ENCODE measurements around the gene SH2B3. TPM values are rescaled to one million over a fixed set of nuclear protein-coding genes. Genes with fewer than 3 reads are reported as not detected.

SH2B3 gene
- total RNA-seq, 2 donors from 2014 or later, result 38.7 to 39.3 TPM

GRCh38 chr12:111408116-111408440 is 2.4 kb downstream of the SH2B3 start:
- H3K27me3 Mint-ChIP-seq, result no peaks in the 10 kb centered on the region
- no peak for ATAC-seq
- H3K9me3 ChIP-seq (ENCODE audit: control insufficient read depth, low read length, poor library complexity, severe bottlenecking), result no peaks in the 10 kb centered on the region

GRCh38 chr12:111408686-111409402 is 3.1 kb downstream of the SH2B3 start:
- no peak for ATAC-seq
- DNase-seq, result no peak
- no peaks in the 10 kb centered on the region for H3K27me3 Mint-ChIP-seq
- peak overlapping the region; percentile 94 for H3K4me3 Mint-ChIP-seq
- H3K9me3 ChIP-seq (ENCODE audit: control insufficient read depth, low read length, poor library complexity, severe bottlenecking), result no peaks in the 10 kb centered on the region
- peaks cover 55% of the 10 kb centered on the region for H3K4me1 Mint-ChIP-seq
- peak overlapping the region; percentile 97 for H3K27ac Mint-ChIP-seq
- H3K36me3 Mint-ChIP-seq (ENCODE audit: low read depth), result peaks cover 4% of the 10 kb centered on the region

More at GRCh38 chr12:111408116-111408440, 2.4 kb downstream of the SH2B3 start:
- H3K27ac Mint-ChIP-seq, result peak overlapping the region; percentile 97
- peak overlapping the region; percentile 94 for H3K4me3 Mint-ChIP-seq
- DNase-seq, result no peak
- H3K36me3 Mint-ChIP-seq (ENCODE audit: low read depth), result peaks cover 2% of the 10 kb centered on the region
- peaks cover 53% of the 10 kb centered on the region for H3K4me1 Mint-ChIP-seq

- no peak for DNase-seq
- Mint-ChIP-seq H3K36me3 (ENCODE audit: low read depth) (peaks cover 4% of the 10 kb centered on the region), H3K27me3 (no peaks in the 10 kb centered on the region), H3K27ac (peak overlapping the region; percentile 97), H3K4me3 (peak overlapping the region; percentile 84), H3K4me1 (peaks cover 51% of the 10 kb centered on the region)
- no peaks in the 10 kb centered on the region for H3K9me3 ChIP-seq (ENCODE audit: control insufficient read depth, low read length, poor library complexity, severe bottlenecking)
- no peak for ATAC-seq
These were observed 3.7 kb downstream of the SH2B3 start for GRCh38 chr12:111409403-111409779.

DNA sequence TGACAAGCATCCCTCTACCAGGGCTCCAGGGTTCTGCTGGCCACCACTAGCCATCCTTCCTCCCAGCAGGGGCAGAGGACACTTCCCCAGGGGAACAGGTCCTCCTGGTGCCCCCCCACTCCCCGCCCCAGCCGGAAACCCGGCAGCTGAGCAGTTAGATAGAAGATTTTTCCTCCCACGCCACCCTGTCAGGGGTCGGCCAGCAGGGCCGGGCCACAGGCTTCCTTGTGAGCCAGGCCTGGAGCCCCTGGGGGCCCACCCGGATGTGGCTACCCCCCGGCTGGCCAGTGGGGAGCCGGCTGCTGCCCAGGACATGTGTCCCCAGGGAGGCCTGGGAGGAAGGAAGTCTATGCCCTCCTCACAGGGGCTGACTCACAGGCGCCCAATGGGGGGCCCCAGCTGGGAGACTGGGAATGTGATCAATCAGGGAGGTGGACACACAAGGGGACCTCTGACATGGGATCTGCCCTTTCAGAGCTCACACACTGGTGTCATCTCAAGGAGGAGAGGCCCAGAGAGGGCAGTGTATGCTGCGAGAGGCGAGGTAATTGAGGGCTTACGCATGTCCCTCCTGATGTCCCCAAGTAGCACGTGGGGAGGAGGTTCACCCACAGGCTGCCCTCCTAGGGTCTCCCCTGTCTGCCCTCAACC is 4.2 kb downstream of the SH2B3 start:
- no peak for ATAC-seq
- Mint-ChIP-seq H3K4me1 (peaks cover 51% of the 10 kb centered on the region), H3K4me3 (peak overlapping the region; percentile 84)

DNA sequence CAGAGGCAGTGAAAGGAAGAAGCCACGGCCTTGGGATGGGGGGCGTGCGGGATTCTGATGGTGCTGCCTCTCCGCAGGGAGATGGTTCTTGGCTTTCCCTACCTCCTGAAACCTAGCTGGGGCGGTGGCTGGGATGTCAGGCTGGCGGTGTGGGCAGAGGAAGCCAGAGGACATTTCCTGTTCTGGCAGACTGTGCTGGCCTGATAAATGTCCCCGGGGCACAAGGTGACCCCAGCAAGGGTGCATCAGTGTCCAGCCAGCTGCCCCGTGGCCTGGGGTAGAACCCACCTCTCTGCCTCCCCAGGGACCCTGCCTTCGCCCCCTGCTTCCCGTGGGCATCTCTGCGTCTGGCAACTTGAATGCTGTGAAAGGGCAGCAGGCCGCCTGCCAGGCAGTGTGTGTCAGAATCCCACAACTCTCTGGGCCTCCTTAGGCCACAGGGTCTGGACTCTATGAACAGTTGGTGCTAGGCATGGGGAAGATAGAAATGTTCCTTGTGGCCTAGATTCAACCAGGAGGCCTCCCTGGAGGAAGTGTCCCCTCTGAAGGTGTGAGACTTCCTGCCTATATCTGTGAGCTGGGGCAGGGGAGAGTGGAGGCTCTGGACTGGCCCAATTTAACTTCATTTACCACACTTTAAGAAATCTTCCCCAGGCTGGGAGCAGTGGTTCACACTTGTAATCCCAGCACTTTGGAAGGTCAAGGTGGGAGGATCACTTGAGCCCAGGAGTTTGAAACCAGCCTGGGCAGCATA is 4.9 kb downstream of the SH2B3 start:
- Mint-ChIP-seq H3K4me3 (peak overlapping the region; percentile 84), H3K27ac (peak overlapping the region; percentile 97), H3K36me3 (ENCODE audit: low read depth) (peaks cover 4% of the 10 kb centered on the region), H3K4me1 (peaks cover 54% of the 10 kb centered on the region), H3K27me3 (no peaks in the 10 kb centered on the region)
- ATAC-seq (no peak), DNase-seq (no peak)
- H3K9me3 ChIP-seq (ENCODE audit: control insufficient read depth, low read length, poor library complexity, severe bottlenecking), result no peaks in the 10 kb centered on the region

More for the DNA sequence above, 4.2 kb downstream of the SH2B3 start:
- no peaks in the 10 kb centered on the region for H3K9me3 ChIP-seq (ENCODE audit: control insufficient read depth, low read length, poor library complexity, severe bottlenecking)
- DNase-seq, result peak in 1 of 3 donors; percentile 22
- Mint-ChIP-seq H3K27me3 (no peaks in the 10 kb centered on the region), H3K36me3 (ENCODE audit: low read depth) (peaks cover 4% of the 10 kb centered on the region), H3K27ac (peak overlapping the region; percentile 97)

DNA sequence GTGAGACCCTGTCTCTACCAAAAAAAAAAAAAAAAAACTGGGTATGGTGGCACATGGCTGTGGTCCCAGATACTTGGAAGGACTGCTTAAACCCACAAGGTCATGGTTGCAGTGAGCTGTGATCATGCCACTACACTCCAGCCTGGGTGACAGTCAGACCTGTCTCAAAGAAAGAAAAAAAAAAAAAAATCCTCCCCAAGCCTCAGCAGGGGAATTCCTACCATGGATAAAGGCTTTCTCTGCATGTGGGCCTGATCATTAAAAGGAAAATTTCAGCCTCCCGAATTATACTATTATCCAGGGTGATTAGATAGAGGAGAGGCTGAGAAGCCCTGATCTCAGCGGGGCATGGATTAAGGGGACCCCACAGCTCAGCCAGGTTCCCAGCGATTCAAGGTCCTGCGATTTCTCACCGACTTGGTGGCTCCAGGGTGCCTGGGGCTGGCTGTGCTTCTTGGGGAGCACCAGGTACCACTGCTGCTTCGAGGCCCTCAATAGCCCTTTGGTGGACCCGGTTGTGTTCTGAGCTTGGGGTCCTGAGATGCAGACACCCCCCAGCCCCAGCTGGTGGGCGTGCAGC is 5.6 kb downstream of the SH2B3 start:
- H3K9me3 ChIP-seq (ENCODE audit: control insufficient read depth, low read length, poor library complexity, severe bottlenecking), result no peaks in the 10 kb centered on the region
- Mint-ChIP-seq H3K4me1 (peaks cover 57% of the 10 kb centered on the region), H3K36me3 (ENCODE audit: low read depth) (peaks cover 4% of the 10 kb centered on the region), H3K27me3 (no peaks in the 10 kb centered on the region), H3K4me3 (peak overlapping the region; percentile 84), H3K27ac (peak overlapping the region; percentile 97)
- peak; percentile 21 for ATAC-seq
- DNase-seq, result no peak

DNA sequence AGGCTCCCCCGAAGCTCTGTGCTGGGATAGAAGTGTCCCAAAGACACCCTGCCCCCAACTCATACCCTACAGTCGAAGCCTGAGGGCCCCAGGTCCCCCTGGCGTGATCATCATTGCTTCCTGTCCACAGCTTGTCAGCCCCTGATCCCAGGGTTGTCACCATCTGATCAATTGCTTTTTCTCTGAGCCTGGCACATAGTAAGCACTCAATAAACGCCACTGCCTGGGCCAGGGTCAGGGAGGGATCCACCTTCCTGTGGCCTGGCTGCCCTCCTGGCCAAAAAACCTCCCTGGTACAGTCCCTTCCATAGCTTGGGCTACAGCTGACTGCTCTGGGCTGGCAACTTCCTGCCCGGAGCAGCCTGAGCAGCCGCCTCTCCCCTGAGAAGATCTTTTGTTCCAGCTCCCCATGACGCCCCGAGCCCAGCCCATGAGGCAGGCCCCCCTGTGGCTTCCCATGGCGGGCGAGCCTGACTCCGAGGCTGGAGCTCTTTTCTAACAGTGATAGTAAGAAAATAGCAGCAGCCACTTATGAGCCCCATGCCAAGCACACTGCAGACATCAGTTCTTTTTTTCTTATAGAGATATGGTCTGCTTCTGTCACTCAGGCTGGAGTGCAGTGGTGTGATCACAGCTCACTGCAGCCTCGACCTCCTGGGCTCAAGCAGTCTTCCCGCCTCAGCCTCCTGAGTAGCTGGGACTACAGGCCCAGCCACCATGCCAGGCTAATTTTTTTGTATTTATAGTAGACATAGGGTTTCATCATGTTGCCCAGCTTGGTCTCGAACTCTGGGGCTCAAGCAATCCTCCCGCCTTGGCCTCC is 6.5 kb downstream of the SH2B3 start:
- Mint-ChIP-seq H3K27ac (peak overlapping the region; percentile 97), H3K36me3 (ENCODE audit: low read depth) (peaks cover 2% of the 10 kb centered on the region), H3K27me3 (no peaks in the 10 kb centered on the region), H3K4me3 (peak overlapping the region; percentile 72), H3K4me1 (peaks cover 55% of the 10 kb centered on the region)
- no peaks in the 10 kb centered on the region for H3K9me3 ChIP-seq (ENCODE audit: control insufficient read depth, low read length, poor library complexity, severe bottlenecking)
- ATAC-seq, result peak; percentile 53
- no peak for DNase-seq

- no peaks in the 10 kb centered on the region for H3K9me3 ChIP-seq (ENCODE audit: control insufficient read depth, low read length, poor library complexity, severe bottlenecking)
- Mint-ChIP-seq H3K4me3 (peak overlapping the region; percentile 72), H3K27ac (peak overlapping the region; percentile 97), H3K27me3 (no peaks in the 10 kb centered on the region), H3K36me3 (ENCODE audit: low read depth) (peaks cover 2% of the 10 kb centered on the region), H3K4me1 (peaks cover 48% of the 10 kb centered on the region)
- ATAC-seq, result no peak
- DNase-seq, result no peak
These were observed 7.2 kb downstream of the SH2B3 start for GRCh38 chr12:111412830-111413441.

- Mint-ChIP-seq H3K27ac (peak overlapping the region; percentile 97), H3K27me3 (no peaks in the 10 kb centered on the region), H3K36me3 (ENCODE audit: low read depth) (peaks cover 2% of the 10 kb centered on the region), H3K4me3 (peak overlapping the region; percentile 63), H3K4me1 (peaks cover 43% of the 10 kb centered on the region)
- H3K9me3 ChIP-seq (ENCODE audit: control insufficient read depth, low read length, poor library complexity, severe bottlenecking), result no peaks in the 10 kb centered on the region
- ATAC-seq, result no peak
- DNase-seq, result no peak
These were observed 7.8 kb downstream of the SH2B3 start for GRCh38 chr12:111413442-111414086.

DNA sequence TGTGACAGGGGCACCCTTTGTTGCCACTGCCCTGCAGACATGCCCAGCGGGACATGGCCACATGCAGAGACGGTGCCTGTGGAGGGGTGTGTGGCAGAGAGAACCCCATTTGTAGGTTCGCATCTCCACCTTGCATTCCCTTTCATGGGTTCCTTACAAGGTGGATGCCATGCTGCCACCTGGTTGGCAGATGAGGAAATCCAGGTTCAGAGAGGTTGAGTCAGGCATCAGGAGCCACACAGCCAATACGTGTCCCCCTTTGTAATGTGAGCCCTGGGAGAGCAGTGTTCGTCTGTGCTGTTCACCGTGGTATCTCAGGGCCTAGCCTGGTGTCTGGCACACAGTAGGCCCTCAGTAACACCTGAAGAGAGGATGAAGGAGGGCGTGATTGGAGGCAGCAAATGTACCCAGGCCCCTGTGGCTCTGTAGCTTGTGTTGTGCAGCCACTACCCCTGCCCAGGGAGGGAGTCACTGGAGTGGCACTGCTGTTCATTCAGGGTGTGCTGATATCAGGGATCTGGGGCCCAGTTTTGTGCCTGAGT is 9.1 kb downstream of the SH2B3 start:
- peak overlapping the region; percentile 97 for H3K27ac Mint-ChIP-seq
- no peaks in the 10 kb centered on the region for H3K9me3 ChIP-seq (ENCODE audit: control insufficient read depth, low read length, poor library complexity, severe bottlenecking)
- no peak for DNase-seq
- peaks cover 2% of the 10 kb centered on the region for H3K36me3 Mint-ChIP-seq (ENCODE audit: low read depth)
- H3K4me1 Mint-ChIP-seq, result peaks cover 38% of the 10 kb centered on the region
- no peak for ATAC-seq
- no peak overlapping the region for H3K4me3 Mint-ChIP-seq
- no peaks in the 10 kb centered on the region for H3K27me3 Mint-ChIP-seq

GRCh38 chr12:111417290-111417689 is 11.6 kb downstream of the SH2B3 start:
- Mint-ChIP-seq H3K27me3 (no peaks in the 10 kb centered on the region), H3K36me3 (ENCODE audit: low read depth) (peaks cover 2% of the 10 kb centered on the region), H3K4me3 (no peak overlapping the region), H3K27ac (peak overlapping the region; percentile 14), H3K4me1 (peaks cover 30% of the 10 kb centered on the region)
- H3K9me3 ChIP-seq (ENCODE audit: control insufficient read depth, low read length, poor library complexity, severe bottlenecking), result no peaks in the 10 kb centered on the region
- ATAC-seq (no peak), DNase-seq (no peak)
